Mesothelial cell of epicardium (in vitro differentiated cells): ENCODE results near the gene NOP56. TPM values are rescaled to one million over a fixed set of nuclear protein-coding genes. Genes with fewer than 3 reads are reported as not detected.

Experiments used
- DNase-seq, 2 experiments: peaks; one replicate each; pipeline ENCODE4 v3.0.0; 2021; ENCODE audit warnings: low spot score in 2 of 2; ENCODE audit not compliant: unreplicated experiment in 2 of 2
- H3K27ac Mint-ChIP-seq: 2 replicates; pipeline ENCODE4 v1.8.0; 2021; ENCODE audit warnings: mixed read lengths
- H3K27me3 Mint-ChIP-seq: 2 replicates; pipeline ENCODE4 v1.8.0; 2021; ENCODE audit warnings: low read depth, mixed read lengths
- H3K36me3 Mint-ChIP-seq: 2 replicates; pipeline ENCODE4 v1.8.0; 2021; ENCODE audit warnings: mixed read lengths
- H3K4me1 Mint-ChIP-seq: 2 replicates; pipeline ENCODE4 v1.8.0; 2021; ENCODE audit warnings: mixed read lengths
- H3K4me3 Mint-ChIP-seq: 2 replicates; pipeline ENCODE4 v1.8.0; 2021; ENCODE audit warnings: mild to moderate bottlenecking, moderate library complexity, mixed read lengths
- H3K9me3 Mint-ChIP-seq: 2 replicates; pipeline ENCODE4 v1.8.0; 2021; ENCODE audit warnings: mixed read lengths
- CTCF ChIP-seq: fragments of 200-600 bp; sonication (generic); IDR thresholded peaks from one replicate; pipeline ENCODE4 v1.5.0; 2021; ENCODE audit warnings: antibody characterized with exemption; ENCODE audit not compliant: unreplicated experiment
- total RNA-seq: library from RNA; stranded (reverse); gene quantifications from 3 replicates; pipeline ENCODE4 v1.2.1, GENCODE V29; 2021

Gene NOP56
- total RNA-seq, 1 donor from 2014 or later, result 267 TPM

- DNase-seq, result no peak
- H3K4me1 Mint-ChIP-seq, result no peaks in the 10 kb centered on the region
- H3K27ac Mint-ChIP-seq, result no peak overlapping the region
- no peak overlapping the region for H3K4me3 Mint-ChIP-seq
- no peak for TF ChIP-seq CTCF
- no peaks in the 10 kb centered on the region for H3K36me3 Mint-ChIP-seq
- H3K9me3 Mint-ChIP-seq, result peaks cover 19% of the 10 kb centered on the region
- peaks cover 70% of the 10 kb centered on the region for H3K27me3 Mint-ChIP-seq
Observed at GRCh38 chr20:2618815-2619214, 33.6 kb upstream of the NOP56 start.

- H3K4me3 Mint-ChIP-seq, result no peak overlapping the region
- TF ChIP-seq CTCF, result no peak
Observed at GRCh38 chr20:2619337-2619736, 33.1 kb upstream of the NOP56 start.

GRCh38 chr20:2619961-2620595, 32.4 kb upstream of the NOP56 start:
- H3K27me3 Mint-ChIP-seq, result peaks cover 77% of the 10 kb centered on the region
- H3K36me3 Mint-ChIP-seq, result no peaks in the 10 kb centered on the region
- H3K27ac Mint-ChIP-seq, result no peak overlapping the region
- no peak for DNase-seq
- no peak overlapping the region for H3K4me3 Mint-ChIP-seq
- no peak for TF ChIP-seq CTCF
- peaks cover 19% of the 10 kb centered on the region for H3K9me3 Mint-ChIP-seq
- H3K4me1 Mint-ChIP-seq, result no peaks in the 10 kb centered on the region

More at GRCh38 chr20:2619337-2619736, 33.1 kb upstream of the NOP56 start:
- Mint-ChIP-seq H3K4me1 (no peaks in the 10 kb centered on the region), H3K27ac (no peak overlapping the region), H3K9me3 (peaks cover 19% of the 10 kb centered on the region), H3K36me3 (no peaks in the 10 kb centered on the region), H3K27me3 (peaks cover 72% of the 10 kb centered on the region)
- DNase-seq, result no peak

- no peak for DNase-seq
- peaks cover 57% of the 10 kb centered on the region for H3K27me3 Mint-ChIP-seq
- H3K36me3 Mint-ChIP-seq, result no peaks in the 10 kb centered on the region
- no peaks in the 10 kb centered on the region for H3K4me1 Mint-ChIP-seq
- no peak for TF ChIP-seq CTCF
- H3K27ac Mint-ChIP-seq, result no peak overlapping the region
- no peak overlapping the region for H3K4me3 Mint-ChIP-seq
- peaks cover 30% of the 10 kb centered on the region for H3K9me3 Mint-ChIP-seq
Observed at GRCh38 chr20:2624190-2624589, 28.2 kb upstream of the NOP56 start.

GRCh38 chr20:2625062-2625461, 27.4 kb upstream of the NOP56 start:
- no peak for DNase-seq
- Mint-ChIP-seq H3K9me3 (peaks cover 25% of the 10 kb centered on the region), H3K27me3 (peaks cover 48% of the 10 kb centered on the region), H3K36me3 (no peaks in the 10 kb centered on the region), H3K4me3 (no peak overlapping the region), H3K27ac (no peak overlapping the region), H3K4me1 (no peaks in the 10 kb centered on the region)
- TF ChIP-seq CTCF, result no peak
